ENCODE measurements around the gene JPH4.
"Not testable (repeated sequence)": the region's sequence is repeated elsewhere in the genome, so short reads cannot be mapped to it uniquely, and the experiment has no call there.

JPH4 gene

DNA sequence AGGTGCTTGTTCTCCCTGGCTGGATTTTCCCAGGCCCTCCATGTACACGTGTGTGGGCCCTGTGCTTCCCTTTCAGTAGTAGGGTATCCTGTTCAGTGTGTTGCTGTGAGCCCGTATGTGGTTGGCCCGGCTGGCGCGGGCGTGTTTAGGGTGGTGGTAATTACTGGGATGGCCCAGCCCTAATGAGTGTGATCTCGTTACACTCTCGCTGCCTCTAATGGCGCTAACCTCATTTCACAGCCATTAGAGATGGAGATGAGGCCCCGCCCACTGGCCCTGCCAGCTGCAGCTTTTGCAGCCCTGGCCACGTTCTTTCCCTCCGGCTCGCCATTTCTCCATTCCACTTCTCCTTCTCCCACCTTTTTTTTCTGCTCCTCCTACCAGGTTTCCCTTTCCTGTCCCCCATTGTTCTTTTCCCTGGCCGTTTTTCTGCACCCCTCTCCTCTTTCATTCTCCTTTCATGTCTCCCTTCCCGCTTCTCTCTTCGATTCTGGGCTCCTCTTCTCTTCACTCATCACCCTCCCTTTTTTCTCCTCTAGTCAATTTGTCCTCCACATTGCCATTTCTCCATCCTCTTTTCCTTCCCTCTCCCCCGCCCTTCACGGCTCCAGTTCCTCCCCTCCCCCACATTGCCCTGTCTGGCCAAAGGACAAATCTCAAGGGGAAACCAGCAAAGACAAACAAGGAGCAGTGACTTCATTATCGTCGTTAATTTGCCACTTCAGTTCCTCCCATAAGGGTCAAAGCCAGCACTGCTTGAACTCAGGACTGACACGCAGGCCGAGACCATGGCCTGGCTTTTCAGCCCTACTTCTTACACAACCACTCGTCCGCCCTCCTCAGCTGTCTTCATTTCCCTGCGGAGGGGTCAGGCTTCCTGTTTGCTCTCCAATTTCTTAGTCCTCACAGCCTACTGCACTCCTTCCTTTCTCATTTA is 33.8 kb downstream of the JPH4 start:
- no peak for DNase-seq

DNA sequence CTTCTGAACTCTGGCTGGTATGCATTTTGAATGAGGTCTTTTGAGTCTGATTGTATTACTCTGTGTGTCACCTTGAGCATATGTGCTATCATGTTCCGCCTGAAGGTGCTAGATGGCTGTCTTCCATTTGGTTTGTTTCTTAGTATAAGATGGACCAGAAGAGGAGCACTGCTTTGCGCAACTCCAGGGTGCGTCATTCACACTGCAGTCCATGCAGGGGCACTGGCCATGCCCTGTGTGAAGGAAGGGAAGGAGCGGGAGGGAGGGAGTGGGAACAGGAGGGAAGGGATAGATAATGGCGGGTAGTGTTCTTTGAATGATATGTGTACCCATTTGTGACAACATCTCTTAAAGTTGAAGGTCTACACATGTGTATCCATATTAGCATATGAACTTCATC is 35.2 kb downstream of the JPH4 start:
- DNase-seq, result no peak

DNA sequence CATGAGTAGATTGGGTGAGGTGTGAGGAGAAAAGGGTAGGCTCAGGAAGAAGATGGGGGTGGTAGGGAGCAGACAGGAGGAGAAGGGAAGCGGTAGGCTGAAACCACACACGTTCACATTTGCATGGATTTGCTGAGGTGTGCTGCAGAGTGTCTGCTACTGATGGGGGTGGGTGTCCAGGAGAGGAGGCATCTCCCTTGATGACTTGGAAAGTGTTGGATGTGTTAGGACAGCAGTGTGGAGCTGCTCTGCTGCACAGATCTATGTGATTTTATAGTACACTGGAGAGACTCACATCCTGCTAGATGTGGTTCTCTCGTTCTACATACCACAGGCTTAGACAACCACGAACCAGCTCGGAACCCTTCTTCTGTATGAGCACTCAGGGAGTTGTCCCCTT is 36.3 kb downstream of the JPH4 start:
- DNase-seq, result no peak

DNA sequence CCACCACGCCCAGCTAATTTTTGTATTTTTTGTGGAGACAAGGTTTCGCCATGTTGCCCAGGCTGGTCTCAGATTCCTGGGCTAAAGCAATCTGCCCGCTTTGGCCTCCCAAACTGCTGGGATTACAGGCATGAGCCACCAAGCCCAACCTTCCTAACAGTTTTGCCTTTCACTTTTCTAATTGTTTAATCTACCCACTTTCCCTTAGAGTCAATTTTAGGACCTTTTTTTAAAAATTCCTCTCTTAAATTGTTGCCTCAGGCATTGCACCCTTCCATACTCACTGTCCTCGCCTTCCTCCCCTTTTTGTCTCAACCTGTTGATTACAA is 38.5 kb downstream of the JPH4 start:
- no peak for DNase-seq

DNA sequence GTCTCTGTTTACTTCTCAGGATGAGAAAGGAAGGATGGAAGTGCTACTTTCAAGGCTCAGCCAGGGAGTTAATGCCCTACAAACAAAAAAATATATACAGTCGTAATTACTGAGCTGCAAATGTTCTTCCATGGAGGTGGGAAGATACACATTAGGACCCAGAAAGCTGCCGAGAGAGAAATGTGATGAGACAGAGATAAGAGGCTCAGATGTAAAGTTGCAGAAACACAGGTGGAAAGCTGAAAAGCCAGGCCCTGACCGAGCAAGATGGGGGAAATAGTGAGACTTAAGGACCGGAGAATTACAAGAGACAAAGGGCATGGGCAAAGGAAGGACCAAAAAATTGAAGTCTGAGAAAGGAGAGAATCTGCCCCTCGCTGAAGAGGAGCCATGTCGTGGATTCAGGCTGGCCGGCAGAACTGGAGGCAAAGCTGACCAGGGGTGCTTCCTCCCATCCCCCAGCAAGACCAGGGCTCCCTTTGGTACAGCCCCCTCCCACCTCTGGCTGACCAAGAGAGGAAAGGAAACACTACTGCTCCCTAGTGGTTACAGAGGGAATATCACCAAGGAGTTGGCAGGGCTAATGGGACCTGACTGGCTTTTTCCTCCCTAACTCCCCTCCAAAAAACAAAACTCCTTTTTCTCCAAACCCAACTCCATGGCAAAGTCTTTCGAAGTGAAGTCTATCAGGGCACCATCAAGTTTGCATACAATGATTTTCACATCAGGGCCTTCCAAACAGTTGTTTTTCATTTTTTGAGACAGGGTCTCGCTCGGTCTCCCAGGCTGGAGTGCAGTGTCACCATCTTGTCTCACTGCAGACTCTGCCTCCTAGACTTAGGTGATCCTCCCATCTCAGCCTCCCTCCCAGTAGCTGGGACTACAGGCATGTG is 39.1 kb downstream of the JPH4 start:
- no peak for DNase-seq

DNA sequence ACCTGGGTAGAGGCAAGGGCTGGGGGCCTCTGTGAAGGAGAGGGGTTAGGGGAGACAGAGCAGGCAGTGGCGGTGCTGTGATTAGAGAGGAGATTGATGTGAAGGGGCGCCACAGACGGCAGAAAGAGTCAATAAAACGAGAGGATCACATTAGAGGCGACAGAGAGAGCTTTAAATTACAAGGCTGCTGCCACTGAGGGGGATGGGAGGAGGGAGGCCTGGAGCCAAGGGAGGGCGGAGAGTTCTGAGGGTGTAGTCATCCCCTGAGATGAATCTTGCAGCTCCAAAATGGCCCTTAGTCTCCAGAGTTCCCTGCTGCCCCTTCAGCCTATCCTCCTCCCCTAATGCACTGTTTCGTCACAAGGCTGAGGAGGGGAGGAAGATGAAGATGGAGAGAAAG is 39.8 kb downstream of the JPH4 start:
- DNase-seq, result no peak

DNA sequence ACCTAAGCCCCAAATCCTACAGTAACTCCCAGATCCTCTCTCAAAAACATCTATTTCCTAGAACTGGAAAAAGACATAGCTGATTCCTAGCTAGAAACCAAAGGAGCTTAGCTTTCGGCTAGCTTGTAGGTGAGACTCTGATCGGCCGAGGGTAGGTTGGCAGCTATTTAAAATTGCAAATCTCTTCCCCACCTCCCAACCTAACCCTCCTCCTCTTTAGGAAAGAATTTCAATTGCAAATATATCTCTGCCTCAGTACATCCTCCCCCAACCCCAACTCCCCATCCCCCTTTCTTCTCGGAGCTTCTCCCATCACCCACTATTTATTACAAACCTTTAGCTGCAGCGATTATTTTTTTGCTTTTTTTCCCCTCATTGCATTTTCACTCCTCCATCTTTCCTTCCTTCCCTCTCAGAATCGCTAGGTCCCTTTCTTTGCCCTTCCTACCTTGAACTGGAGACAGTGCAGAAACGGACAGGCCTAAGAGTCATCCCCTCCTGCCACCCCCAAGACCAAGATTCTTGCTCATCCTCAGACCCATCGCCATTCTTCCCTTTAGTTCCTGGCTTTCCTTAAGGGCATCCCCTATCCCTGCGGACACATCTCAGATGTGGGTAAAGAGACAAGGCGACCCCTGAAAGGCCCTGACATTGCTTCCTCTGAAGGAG is 40.4 kb downstream of the JPH4 start:
- DNase-seq, result no peak

DNA sequence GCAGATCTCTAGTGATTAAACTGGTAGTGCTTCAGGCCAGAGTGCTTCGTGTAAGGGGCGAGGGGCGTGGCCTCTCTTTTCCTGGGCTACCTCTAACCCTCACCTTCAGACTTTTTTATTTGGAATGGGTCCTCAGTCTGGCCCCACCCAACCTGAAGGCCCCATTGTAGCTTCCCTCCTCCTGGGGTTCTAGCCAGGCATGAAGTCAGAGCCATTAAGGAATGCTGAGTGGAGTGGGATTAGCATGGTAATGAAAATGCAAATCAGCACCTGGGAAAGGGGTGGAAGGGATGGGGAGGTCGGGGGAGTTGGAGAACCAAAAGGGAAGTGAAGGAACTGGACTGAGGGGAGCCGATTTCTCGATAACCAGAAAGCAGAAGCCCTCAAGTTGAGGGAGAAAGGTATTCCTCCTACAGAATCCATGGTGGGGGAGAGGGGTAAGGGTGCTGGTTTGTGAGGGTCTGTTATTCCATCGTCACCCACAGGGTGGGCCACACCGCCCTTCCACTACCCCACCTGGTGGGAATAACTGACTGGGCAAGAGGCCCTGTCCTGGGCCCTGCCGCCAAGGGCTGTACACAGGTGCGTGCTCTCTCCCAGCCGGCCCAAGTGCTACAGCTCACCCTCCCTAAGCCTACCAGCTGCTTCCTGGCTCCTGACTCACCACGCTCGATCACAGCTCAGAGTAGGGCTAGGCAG is 41.1 kb downstream of the JPH4 start:
- no peak for DNase-seq

DNA sequence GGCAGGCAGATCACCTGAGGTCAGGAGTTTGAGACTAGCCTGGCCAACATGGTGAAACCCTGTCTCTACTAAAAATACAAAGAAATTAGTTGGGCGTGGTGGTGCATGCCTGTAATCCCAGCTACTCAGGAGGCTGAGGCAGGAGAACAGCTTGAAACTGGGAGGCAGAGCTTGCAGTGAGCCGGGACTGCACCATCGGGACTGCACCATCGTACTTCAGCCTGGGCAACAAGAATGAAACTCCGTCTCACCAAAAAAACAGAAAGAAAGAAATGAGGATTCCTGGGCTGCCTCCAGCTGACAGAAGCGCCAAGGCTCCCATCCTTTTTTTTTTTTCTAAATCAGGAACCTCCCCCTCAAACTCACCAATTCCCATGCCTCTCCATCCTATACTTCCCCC is 41.7 kb downstream of the JPH4 start:
- not testable (repeated sequence) for DNase-seq

DNA sequence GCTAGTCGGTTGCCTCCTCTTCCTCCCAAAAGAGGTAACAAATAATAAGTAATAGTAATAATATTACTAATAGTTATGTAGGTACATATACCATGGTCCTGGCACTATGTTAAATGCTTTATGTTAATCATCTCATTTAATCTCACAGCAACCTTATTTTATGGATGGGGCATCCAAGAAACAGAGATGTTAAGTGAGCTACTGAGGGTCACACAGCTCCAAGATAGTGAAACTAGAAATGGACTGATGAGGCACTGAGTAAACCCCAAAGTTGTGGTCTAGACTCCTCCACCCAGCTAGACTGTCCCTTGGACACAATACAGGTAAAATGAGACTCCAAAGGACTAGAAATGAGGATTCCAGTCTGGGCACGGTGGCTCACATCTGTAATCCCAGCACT is 42.1 kb downstream of the JPH4 start:
- DNase-seq, result no peak

DNA sequence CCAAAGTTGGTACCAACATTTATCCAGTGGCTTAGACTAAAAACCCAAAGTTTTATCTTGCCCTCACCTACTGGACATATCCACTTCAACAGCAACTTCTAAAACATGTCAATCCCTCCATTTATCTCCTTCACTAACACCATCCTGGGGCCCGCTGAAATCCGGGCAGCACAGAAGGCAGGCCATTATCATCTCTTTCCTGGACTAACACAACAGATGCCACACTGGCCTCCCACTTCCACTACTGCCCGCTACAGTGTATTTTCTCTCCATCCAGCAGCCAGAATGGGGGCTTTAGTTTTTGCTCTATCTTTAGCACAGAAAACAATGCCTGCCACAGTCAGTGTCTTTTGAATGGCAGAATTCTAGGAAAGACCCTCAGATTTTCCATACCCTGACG is 42.6 kb downstream of the JPH4 start:
- no peak for DNase-seq

DNA sequence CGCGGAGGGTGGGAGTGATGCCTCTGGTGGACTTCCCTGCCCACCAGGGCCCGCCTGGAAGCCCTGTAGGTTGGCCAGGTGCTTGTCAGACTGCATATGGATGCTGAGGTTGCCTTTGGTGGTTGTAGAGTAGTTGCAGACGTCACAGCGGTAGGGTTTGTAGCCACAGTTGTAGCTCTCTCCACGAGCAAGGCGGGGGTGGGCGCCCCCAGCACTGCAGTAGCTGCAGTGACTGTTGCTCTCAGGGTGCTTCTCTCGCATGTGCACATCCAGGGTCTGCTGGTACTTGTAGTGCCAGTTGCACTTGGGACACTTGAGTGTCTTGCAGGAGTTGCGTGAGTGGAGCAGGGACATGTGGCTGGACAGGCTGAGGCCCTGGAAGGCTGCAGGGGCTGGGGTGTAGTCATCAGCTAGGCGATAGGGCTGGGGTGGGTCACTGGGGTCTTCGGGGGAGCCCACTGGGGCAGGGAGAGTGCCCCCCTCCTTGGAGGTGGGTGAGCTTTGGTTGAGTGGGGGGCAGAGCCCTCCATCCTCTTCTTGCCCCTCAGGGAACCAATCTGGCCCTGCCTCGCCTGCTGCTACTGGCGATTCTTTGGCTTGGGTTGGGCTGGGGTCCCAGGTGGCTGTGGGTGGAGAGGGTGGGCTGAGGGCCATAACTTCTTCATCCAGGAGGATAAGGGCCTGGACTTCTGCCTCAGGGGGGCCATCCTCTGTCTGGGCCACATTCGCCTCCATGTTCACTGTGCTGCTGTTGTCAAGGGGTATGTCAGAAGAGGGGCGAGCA is 44.7 kb downstream of the JPH4 start:
- no peak for DNase-seq

DNA sequence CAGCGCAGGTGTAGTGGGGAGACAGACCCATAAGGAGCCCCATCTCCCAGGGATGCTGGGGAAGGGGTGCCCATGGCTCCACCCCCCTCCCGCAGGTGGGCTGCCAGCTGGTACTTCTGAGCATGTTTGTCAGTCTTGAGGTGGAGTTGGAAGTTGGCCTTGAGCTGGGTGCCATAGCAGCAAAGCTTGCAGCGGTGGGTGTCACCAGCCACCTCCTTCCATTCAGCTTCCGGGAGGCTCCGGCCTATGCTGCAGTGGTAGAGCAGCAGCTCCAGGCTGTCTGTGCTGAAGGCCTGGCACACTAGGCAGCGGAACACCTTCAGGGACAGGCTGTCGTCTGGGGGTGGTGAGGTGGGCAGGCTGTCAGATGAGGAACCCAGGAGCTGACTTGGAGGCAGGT is 45.9 kb downstream of the JPH4 start:
- no peak for DNase-seq

DNA sequence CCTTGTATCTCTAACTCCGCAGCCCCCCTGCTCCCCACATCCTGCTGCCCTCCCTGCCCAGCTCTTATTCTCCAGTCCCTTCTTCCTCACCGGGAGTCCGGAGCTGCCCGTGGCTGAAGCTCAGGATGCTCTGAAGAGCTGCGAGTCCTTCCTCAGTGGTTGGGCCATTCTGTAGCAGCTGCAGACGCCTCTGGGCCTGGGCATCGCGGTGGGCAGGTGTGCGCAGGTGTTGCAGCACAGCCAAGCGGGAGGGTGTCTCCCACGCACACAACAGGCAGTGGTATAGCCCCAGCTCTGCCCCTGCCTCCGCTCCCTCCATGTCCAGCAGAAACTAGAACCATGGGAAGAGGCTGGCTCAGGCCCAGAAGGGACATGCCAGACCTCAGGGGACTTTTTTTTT is 47.2 kb downstream of the JPH4 start:
- no peak for DNase-seq

DNA sequence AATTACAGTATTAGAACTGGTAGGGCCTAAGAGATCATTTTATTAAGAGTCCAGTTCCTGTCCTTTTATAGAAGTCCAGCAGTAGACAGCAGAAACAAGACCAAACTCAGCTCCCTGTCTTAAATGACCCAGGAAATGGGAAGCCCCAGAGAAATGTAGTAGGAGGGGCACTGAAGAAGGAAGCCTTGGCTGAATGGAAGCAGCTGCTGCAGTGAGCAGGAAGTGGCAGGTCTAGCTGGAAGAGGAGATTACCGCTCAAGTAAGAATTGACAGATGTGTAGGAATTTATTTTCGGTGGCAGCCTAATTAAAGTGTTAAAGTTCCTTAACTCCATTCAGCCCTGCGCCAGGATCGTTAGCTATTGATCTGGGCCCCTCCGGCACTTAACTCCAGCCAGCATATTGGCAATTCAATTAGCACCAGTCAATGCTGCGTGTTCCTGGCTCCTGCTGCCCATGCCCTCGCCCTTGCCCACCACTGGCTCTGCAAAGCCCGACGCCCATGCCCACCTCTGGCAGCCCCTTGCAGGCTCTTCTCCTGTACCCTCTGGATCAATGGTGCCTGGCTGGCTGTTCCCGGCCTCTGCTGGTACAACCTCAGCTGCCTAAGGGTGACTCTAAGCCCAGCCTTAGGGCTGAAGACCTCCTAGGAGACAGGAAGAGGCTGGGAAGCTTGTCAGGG is 48.1 kb downstream of the JPH4 start:
- no peak for DNase-seq

DNA sequence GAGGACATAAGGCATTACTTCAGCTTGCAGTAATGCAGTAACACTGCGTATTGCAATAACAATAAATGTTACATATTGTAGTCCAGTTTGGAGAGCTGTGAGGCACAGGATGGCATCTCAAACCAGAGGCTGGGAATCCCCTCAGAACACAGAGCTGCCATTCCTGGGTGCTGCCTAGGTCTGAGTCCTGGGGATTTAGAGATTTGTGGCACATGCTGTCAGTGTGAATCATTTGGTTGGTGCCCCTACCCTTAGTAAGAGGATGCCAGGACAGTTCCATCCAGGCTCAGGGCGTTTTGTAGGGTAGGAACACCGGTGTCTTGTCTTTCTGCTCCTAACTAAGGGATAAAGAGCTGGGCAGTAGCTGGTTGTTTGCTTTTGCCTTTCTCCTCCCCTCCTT is 49.6 kb downstream of the JPH4 start:
- no peak for DNase-seq

DNA sequence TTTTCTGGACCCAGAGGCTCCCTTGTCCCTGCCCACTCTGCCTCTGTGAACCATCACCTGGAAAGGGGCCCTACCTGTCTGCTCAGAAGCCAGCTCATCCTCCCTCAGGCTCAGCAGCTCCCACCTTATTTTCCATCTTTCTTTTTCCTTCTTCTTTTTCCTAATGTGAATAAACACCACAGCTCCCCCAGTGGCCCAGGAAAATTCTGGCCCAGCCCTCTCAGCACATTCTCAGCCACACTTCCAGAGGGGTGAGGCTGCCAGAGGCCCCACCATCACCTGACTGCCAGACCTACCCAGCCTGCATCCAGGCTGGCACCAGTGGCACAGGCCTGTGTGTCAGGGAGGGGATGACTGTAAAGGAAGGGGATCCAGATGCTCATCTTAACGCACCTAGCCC is 50.0 kb downstream of the JPH4 start:
- DNase-seq, result no peak

DNA sequence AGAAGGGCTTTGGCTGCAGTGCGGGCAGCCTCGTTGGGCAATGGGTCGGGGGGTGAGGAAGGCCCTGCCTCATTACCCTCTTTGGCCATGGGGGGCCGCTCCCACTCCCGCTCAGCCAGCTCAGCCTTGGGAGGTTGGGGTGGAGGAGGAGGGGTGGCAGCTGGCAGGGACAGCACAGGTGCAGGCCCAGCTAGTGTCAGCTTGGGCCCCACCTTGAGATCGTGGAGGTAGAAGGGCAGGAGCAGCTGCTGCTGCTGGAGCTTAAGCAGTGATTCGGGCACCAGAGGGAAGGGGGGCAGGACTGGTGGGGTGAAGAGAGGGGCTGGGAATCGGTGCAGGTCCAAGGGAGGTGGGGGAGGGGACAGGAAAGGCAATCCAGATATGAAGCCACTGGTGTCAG is 53.0 kb downstream of the JPH4 start:
- no peak for DNase-seq

DNA sequence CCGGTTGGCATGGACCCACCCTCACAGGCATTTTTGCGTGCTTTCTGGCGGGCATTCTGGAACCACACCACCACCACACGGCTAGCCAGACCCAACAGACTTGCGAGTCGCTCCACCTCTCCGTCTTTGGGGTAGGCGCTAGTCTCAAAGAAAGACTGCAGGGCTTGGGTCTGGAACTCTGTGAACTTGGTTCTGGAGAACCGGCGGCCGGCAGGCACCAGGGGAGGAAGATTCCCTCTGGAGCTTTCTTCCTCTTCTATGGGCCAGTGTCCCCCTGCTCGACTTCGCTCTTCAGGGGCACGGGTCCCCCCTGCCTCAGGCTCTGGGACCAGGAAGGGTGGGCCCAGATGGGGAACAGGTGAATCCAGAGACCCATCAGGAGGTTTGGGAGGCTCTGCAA is 53.6 kb downstream of the JPH4 start:
- no peak for DNase-seq

DNA sequence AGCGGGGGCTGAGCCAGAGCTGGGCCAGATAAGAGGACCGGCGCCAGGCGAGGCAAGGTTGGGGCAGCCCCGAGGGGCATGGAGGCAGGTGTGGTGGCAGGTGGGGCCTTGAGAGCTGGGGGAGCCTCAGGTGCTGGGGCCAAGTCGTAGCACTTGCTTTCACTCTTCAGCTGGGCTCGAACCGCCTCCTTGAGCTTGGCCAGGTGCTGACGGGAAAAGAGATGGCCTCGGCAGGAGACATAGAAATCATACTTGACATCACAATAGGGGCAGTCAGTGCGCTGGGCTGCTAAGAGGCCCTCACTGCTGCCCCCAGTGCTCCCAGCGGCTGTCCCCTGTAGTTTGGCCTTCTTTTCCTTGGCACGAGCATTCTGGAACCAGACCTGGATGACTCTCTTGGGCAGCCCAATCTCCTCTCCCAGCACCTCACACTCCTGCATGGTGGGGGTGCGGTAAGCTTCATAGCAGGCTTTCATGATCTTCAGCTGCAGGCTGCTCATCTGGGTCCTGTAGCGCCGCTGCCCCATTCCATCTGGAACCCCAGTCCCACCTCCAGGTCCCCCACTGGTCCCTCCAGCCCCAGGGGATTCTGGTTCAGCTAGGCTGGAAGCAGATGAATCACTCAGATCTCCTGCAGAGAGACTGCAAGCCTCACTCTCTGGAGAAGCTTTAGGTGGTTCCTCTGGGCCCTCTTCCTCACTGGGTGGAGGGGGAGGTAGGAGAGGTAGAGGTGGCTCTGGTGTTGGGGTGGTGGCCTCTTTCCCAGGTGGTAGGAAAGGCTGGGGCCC is 55.2 kb downstream of the JPH4 start:
- DNase-seq, result no peak

All from activated effector memory CD4-positive, alpha-beta T cell treated with Interleukin-2 at 50 U/mL for 16 hours (primary cell).